HUES64 (cell line): ENCODE measurements around the gene SPACA4.
"Not testable (repeated sequence)": the region's sequence is repeated elsewhere in the genome, so short reads cannot be mapped to it uniquely, and the experiment has no call there.

ENCODE experiments used
- H3K27ac ChIP-seq: 2 replicates; pipeline ENCODE4 v1.7.0; 2013; ENCODE audit warnings: low read depth, low read length, inconsistent platforms
- H3K27me3 ChIP-seq: 2 replicates; pipeline ENCODE4 v1.6.1; 2013; ENCODE audit warnings: mild to moderate bottlenecking, low read length; ENCODE audit not compliant: insufficient read depth
- H3K36me3 ChIP-seq: 2 replicates; pipeline ENCODE4 v1.6.1; 2013; ENCODE audit warnings: mild to moderate bottlenecking, low read length; ENCODE audit not compliant: insufficient read depth
- H3K4me1 ChIP-seq: 2 replicates; pipeline ENCODE4 v1.6.1; 2013; ENCODE audit warnings: mild to moderate bottlenecking, low read length, moderate library complexity; ENCODE audit not compliant: insufficient read depth
- H3K4me3 ChIP-seq: 2 replicates; pipeline ENCODE4 v1.5.1; 2013; ENCODE audit warnings: mild to moderate bottlenecking, low read length, moderate library complexity
- H3K9ac ChIP-seq: 2 replicates; pipeline ENCODE4 v1.6.1; 2013; ENCODE audit warnings: mild to moderate bottlenecking, low read depth, low read length
- H3K9me3 ChIP-seq: 2 replicates; pipeline ENCODE4 v1.6.1; 2013; ENCODE audit warnings: low read depth, low read length; ENCODE audit not compliant: insufficient read depth
- WGBS: fragments of 150-250, 120-280 bp; methylation state at CpG from one replicate; pipeline ENCODE4 v1.1.7; 2013; ENCODE audit warnings: missing lambda C conversion rate; 5-methylcytosine and 5-hydroxymethylcytosine counted together

SPACA4 gene

DNA sequence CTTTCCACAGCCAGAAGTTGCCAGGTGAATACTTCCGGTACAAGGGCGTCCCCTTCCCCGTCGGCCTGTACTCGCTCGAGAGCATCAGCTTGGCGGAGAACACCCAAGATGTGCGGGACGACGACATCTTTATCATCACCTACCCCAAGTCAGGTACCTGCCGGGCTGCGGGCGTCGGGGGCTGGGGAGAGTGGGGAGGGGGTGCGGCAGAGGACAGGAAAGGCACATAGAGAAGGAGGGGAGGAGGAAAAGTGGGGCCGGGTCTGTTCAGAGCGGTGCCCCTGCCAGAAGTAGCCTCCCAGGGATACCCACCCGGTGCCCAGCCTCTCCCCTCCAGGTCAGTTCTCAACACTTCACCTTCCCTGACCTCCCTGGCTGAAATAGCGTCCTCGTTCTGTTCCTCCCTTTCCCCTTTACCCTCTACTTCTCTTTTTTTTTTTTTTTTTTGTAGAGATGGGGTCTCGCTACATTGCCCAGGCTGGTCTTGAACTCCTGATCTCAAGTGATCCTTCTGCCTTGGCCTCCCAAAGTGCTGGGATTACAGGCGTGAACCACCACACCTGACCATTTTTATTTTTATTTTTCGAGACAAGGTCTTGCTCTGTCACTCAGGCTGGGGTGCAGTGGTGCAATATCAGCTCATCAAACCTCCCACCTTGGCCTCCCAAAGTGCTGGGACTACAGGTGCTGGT, 30.5 kb upstream of the SPACA4 start:
- H3K27ac ChIP-seq: no peak overlapping the region
- no peaks in the 10 kb centered on the region for H3K9me3 ChIP-seq
- no peak overlapping the region for H3K4me3 ChIP-seq
- no peaks in the 10 kb centered on the region for H3K36me3 ChIP-seq
- no peak overlapping the region for H3K9ac ChIP-seq
- WGBS: 88% methylated on average over 23 of the region's 23 CpGs
- no peaks in the 10 kb centered on the region for H3K27me3 ChIP-seq
- H3K4me1 ChIP-seq: peaks cover 4% of the 10 kb centered on the region

DNA sequence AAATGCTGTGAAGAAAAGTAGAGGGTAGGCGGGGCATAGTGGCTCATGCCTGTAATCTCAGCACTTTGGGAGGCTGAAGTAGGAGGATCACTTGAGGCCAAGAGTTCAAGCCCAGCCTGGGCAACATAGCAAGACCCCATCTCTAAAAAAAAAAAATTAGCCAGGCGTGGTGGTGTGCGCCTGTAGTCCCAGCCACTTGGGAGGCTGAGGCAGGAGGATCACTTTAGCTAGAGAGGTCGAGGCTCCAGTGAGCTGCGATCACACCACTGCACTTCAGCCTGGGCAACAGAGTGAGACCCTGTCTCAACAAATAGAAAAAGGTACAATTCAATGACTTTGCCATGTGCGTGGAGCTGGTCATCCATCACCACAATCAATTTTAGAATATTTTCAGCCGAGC, 28.6 kb upstream of the SPACA4 start:
- H3K9ac ChIP-seq, H3K4me1 ChIP-seq, H3K4me3 ChIP-seq, H3K9me3 ChIP-seq, H3K27me3 ChIP-seq, H3K36me3 ChIP-seq, H3K27ac ChIP-seq: not testable (repeated sequence)
- 95% methylated on average over 7 of the region's 7 CpGs for WGBS

DNA sequence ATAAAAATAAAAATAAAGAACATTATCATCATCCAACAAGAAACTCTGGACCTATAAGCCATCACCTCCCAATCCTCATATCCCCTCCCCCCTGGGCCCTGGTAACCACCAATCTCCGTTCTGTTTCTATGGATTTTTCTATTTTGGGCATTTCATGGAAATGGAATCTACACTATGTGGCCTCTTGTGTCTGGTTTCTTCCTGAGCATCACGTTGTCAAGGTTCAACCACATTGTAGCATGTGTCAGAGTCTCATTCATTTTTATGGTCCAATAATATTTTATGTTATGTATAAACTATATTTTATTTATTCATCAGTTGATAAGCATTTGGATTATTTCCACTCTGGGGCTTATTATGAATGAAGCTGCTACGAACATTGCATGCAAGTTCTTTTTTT, 27.7 kb upstream of the SPACA4 start:
- Histone ChIP-seq H3K27ac (no peak overlapping the region), H3K36me3 (no peaks in the 10 kb centered on the region), H3K9me3 (no peaks in the 10 kb centered on the region), H3K9ac (no peak overlapping the region), H3K4me3 (no peak overlapping the region), H3K4me1 (peaks cover 1% of the 10 kb centered on the region; the same call in 1 of the 2 replicates), H3K27me3 (no peaks in the 10 kb centered on the region)
- WGBS: 90% methylated on average over 3 of the region's 3 CpGs

DNA sequence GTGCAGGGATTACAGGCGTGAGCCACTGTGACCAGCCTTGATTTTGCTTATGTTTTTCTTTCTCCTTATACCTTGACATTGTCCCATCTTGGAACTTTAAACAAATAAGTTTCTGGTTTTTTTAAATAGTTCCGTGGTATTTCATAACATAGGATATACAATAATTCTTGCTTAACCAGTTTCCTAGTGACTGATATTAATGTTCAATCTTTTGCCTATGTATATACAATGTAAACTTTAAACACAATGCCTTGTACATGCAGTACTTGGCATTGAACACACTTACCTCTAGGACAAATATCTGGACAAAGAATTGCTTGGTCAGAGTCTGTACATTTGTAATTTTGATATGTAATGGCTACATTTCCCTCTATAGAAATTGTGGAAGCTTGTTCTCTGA, 24.4 kb upstream of the SPACA4 start:
- Histone ChIP-seq H3K4me3 (no peak overlapping the region), H3K27ac (no peak overlapping the region), H3K9me3 (no peaks in the 10 kb centered on the region), H3K9ac (no peak overlapping the region), H3K27me3 (no peaks in the 10 kb centered on the region), H3K4me1 (peaks cover 4% of the 10 kb centered on the region), H3K36me3 (no peaks in the 10 kb centered on the region)
- 95% methylated on average over 1 of the region's 2 CpGs for WGBS

- Histone ChIP-seq H3K9me3 (no peaks in the 10 kb centered on the region), H3K27ac (no peak overlapping the region), H3K27me3 (no peaks in the 10 kb centered on the region), H3K4me1 (peaks cover 4% of the 10 kb centered on the region), H3K4me3 (no peak overlapping the region), H3K9ac (no peak overlapping the region), H3K36me3 (no peaks in the 10 kb centered on the region)
- 89% methylated on average over 3 of the region's 3 CpGs for WGBS
These were observed 19.2 kb upstream of the SPACA4 start for GRCh38 chr19:48587387-48587786.

GRCh38 chr19:48588670-48589401, 17.7 kb upstream of the SPACA4 start:
- no peaks in the 10 kb centered on the region for H3K9me3 ChIP-seq
- H3K4me1 ChIP-seq: peaks cover 3% of the 10 kb centered on the region
- H3K27ac ChIP-seq: no peak overlapping the region
- H3K36me3 ChIP-seq: no peaks in the 10 kb centered on the region
- WGBS: 7% methylated on average over 36 of the region's 36 CpGs
- H3K4me3 ChIP-seq: peak overlapping the region; percentile 55
- H3K9ac ChIP-seq: no peak overlapping the region; the same call in 1 of the 2 replicates
- H3K27me3 ChIP-seq: no peaks in the 10 kb centered on the region

DNA sequence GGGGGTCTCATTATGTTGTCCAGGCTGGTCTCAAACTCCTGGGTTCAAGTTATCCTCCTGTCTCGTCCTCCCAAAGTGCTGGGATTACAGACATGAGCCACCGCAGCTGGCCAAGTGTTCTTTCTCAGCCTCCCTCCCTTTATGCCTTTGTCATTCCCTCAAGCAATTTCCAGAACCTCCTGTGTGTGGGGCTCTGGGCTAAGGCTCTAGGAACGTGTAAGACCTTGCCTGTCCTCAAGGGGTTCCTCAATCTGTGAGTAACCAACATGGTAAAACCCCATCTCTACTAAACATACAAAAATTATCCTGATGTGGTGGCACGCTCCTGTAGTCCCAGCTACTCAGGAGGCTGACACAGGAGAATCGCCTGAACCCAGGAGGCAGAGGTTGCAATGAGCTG, 15.5 kb upstream of the SPACA4 start:
- WGBS: 79% methylated on average over 5 of the region's 5 CpGs
- H3K4me1 ChIP-seq: no peaks in the 10 kb centered on the region
- H3K4me3 ChIP-seq: no peak overlapping the region
- H3K9me3 ChIP-seq: no peaks in the 10 kb centered on the region
- no peak overlapping the region for H3K27ac ChIP-seq
- no peaks in the 10 kb centered on the region for H3K36me3 ChIP-seq
- H3K27me3 ChIP-seq: no peaks in the 10 kb centered on the region
- H3K9ac ChIP-seq: no peak overlapping the region

DNA sequence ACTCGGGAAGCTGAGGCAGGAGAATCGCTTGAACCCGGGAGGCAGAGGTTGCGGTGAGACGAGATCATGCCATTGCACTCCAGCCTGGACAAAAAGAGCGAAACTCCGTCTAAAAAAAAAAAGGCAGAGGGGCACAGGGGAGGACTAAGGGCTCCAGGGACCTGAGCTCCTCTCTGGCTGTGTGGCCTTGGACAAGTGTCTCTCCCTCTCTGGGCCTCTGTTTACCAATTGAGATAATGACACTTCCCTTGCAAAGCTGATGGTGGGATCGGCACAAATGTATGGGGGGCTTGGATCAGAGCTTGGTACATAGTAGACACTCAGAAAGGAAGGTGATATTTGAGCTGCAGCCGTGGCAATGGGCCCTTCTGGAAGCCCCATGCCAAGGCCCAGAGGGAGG, 11.4 kb upstream of the SPACA4 start:
- Histone ChIP-seq H3K9ac (no peak overlapping the region), H3K4me1 (no peaks in the 10 kb centered on the region), H3K36me3 (no peaks in the 10 kb centered on the region), H3K27ac (no peak overlapping the region), H3K4me3 (no peak overlapping the region), H3K9me3 (no peaks in the 10 kb centered on the region), H3K27me3 (no peaks in the 10 kb centered on the region)
- WGBS: 87% methylated on average over 9 of the region's 9 CpGs

GRCh38 chr19:48595833-48596232, 10.7 kb upstream of the SPACA4 start:
- no peak overlapping the region for H3K4me3 ChIP-seq
- 86% methylated on average over 6 of the region's 6 CpGs for WGBS
- H3K9me3 ChIP-seq: no peaks in the 10 kb centered on the region
- H3K27ac ChIP-seq: no peak overlapping the region
- H3K4me1 ChIP-seq: no peaks in the 10 kb centered on the region
- no peaks in the 10 kb centered on the region for H3K27me3 ChIP-seq
- no peak overlapping the region for H3K9ac ChIP-seq
- H3K36me3 ChIP-seq: no peaks in the 10 kb centered on the region

DNA sequence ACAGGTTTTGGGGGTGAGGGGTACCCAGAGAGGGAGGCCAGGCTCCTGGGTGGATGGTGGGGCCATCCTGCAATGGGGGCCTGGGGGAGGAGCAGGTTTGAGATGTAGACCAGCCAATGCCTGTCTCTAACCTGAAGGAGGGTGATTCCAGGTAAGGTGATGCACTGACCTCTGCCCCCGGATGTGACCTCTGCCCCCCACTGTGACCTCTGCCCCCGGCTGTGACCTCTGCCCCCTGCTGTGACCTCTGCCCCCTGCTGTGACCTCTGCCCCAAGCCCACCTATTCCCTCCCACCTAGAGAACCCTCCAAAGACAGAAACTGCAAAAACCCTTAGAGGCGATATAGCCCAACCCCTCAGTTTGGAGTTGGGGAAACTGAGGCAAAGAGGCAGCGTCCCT, 10.3 kb upstream of the SPACA4 start:
- WGBS: 96% methylated on average over 3 of the region's 4 CpGs

GRCh38 chr19:48596679-48597465, 9.7 kb upstream of the SPACA4 start:
- H3K9me3 ChIP-seq: no peaks in the 10 kb centered on the region
- no peak overlapping the region for H3K27ac ChIP-seq
- no peaks in the 10 kb centered on the region for H3K27me3 ChIP-seq
- H3K9ac ChIP-seq: no peak overlapping the region
- H3K4me1 ChIP-seq: no peaks in the 10 kb centered on the region
- WGBS: 89% methylated on average over 39 of the region's 39 CpGs
- no peaks in the 10 kb centered on the region for H3K36me3 ChIP-seq
- no peak overlapping the region for H3K4me3 ChIP-seq

More for the DNA sequence above, 10.3 kb upstream of the SPACA4 start:
- Histone ChIP-seq H3K27ac (no peak overlapping the region), H3K9me3 (no peaks in the 10 kb centered on the region), H3K9ac (no peak overlapping the region), H3K36me3 (no peaks in the 10 kb centered on the region), H3K4me3 (no peak overlapping the region), H3K27me3 (no peaks in the 10 kb centered on the region), H3K4me1 (no peaks in the 10 kb centered on the region)
